Glutamatergic neuron (in vitro differentiated cells): ENCODE measurements around the gene CBX6. TPM values are rescaled to one million over a fixed set of nuclear protein-coding genes. Genes with fewer than 3 reads are reported as not detected.

Experiments used
- DNase-seq: peaks from one replicate; pipeline ENCODE4 v3.0.0; 2022
- H3K27ac Mint-ChIP-seq: one replicate; pipeline ENCODE4 v1.8.0; 2020; ENCODE audit warnings: mild to moderate bottlenecking, mixed read lengths, inconsistent platforms; ENCODE audit not compliant: unreplicated experiment
- H3K27me3 Mint-ChIP-seq: one replicate; pipeline ENCODE4 v1.8.0; 2020; ENCODE audit warnings: mild to moderate bottlenecking, moderate library complexity, mixed read lengths, inconsistent platforms; ENCODE audit not compliant: unreplicated experiment
- H3K36me3 Mint-ChIP-seq: one replicate; pipeline ENCODE4 v1.8.0; 2020; ENCODE audit warnings: mild to moderate bottlenecking, mixed read lengths, inconsistent platforms; ENCODE audit not compliant: unreplicated experiment
- H3K4me1 Mint-ChIP-seq: one replicate; pipeline ENCODE4 v1.8.0; 2020; ENCODE audit warnings: mild to moderate bottlenecking, low read depth, mixed read lengths, inconsistent platforms; ENCODE audit not compliant: unreplicated experiment
- H3K4me3 Mint-ChIP-seq: one replicate; pipeline ENCODE4 v1.8.0; 2020; ENCODE audit warnings: mild to moderate bottlenecking, mixed read lengths, inconsistent platforms; ENCODE audit not compliant: unreplicated experiment
- H3K9me3 Mint-ChIP-seq: one replicate; pipeline ENCODE4 v1.8.0; 2020; ENCODE audit warnings: mild to moderate bottlenecking, moderate library complexity, mixed read lengths, inconsistent platforms; ENCODE audit not compliant: unreplicated experiment
- total RNA-seq: library from RNA; stranded (reverse); fragmentation: NEBNext Ultra II Directional; extraction: Animal tissue kit (Norgen Biotek cat#: 25700); gene quantifications from one replicate; pipeline ENCODE4 v1.2.1, GENCODE V29; 2021; ENCODE audit not compliant: unreplicated experiment
- TF ChIP-seq, protein P1 (sequence below): fragments of 200-600 bp; sonication (generic); IDR thresholded peaks from one replicate; pipeline ENCODE4 v1.5.0; 2021; ENCODE audit not compliant: partially characterized antibody, unreplicated experiment

CBX6 gene
- total RNA-seq, 1 donor from 2014 or later = 27.6 TPM

DNA sequence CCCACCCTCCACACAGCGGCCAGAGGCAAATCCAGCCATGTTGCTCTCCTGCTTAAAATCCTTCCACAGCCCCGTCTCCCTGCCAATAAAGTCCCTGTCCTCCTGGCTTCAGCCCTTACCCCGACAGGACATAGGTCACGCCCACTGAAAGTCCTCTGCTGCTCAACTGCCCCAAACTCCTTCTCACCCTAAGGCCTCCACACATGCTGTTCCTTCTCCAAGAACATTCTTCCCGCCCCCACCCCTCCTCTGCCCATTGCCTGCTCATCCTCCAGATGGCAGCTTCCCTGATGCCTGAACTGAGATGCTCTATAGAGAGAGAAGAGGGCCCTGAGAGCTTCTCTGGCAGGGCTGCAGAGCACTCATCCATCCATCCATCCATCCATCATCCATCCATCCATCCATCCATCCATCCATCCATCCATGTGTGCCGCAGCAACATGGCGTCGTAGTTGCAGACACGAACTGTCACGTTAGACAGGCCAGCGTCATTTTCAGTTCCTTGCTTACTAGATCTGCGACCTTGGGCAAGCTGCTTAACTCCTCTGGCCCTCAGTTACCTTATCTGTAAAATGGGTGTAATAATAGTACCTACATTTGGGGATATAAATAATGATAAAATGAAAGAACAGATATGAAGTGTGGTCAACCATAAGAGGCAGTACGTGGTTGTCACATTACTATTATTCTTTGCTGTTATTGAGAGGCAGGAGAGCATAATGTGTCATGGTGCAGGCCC, 37.6 kb downstream of the CBX6 start:
- Mint-ChIP-seq H3K4me1 (peaks cover 5% of the 10 kb centered on the region), H3K9me3 (peaks cover 2% of the 10 kb centered on the region), H3K27ac (no peak overlapping the region), H3K36me3 (no peaks in the 10 kb centered on the region), H3K4me3 (no peak overlapping the region), H3K27me3 (peaks cover 3% of the 10 kb centered on the region)
- TF ChIP-seq, protein P1, sequence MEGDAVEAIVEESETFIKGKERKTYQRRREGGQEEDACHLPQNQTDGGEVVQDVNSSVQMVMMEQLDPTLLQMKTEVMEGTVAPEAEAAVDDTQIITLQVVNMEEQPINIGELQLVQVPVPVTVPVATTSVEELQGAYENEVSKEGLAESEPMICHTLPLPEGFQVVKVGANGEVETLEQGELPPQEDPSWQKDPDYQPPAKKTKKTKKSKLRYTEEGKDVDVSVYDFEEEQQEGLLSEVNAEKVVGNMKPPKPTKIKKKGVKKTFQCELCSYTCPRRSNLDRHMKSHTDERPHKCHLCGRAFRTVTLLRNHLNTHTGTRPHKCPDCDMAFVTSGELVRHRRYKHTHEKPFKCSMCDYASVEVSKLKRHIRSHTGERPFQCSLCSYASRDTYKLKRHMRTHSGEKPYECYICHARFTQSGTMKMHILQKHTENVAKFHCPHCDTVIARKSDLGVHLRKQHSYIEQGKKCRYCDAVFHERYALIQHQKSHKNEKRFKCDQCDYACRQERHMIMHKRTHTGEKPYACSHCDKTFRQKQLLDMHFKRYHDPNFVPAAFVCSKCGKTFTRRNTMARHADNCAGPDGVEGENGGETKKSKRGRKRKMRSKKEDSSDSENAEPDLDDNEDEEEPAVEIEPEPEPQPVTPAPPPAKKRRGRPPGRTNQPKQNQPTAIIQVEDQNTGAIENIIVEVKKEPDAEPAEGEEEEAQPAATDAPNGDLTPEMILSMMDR = no peak
- DNase-seq = peak; percentile 7

DNA sequence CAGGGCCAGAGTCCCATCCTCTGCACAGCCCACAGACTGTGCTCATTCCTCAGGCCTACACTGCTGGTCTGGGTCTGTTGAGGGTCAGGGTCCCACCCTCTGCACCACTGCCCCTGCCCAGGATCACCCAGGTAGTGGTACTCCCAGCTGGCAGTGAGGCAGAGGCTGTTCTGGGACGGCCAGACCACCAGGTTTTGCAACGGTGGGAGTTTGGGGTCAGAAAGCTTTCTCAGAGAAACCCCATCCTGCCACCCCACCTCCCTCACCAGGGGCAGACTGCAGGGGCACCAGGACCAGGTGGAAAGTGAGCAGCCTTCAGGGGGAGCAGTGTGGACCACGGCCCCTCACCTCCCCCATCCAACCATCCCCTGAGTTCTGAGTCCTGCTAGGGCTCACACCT, 39.0 kb downstream of the CBX6 start:
- H3K4me3 Mint-ChIP-seq = no peak overlapping the region
- H3K27ac Mint-ChIP-seq = no peak overlapping the region
- peaks cover 5% of the 10 kb centered on the region for H3K4me1 Mint-ChIP-seq
- peak; percentile 3 for DNase-seq
- TF ChIP-seq, protein P1 = no peak
- peaks cover 2% of the 10 kb centered on the region for H3K9me3 Mint-ChIP-seq
- H3K36me3 Mint-ChIP-seq = no peaks in the 10 kb centered on the region
- H3K27me3 Mint-ChIP-seq = peaks cover 3% of the 10 kb centered on the region

DNA sequence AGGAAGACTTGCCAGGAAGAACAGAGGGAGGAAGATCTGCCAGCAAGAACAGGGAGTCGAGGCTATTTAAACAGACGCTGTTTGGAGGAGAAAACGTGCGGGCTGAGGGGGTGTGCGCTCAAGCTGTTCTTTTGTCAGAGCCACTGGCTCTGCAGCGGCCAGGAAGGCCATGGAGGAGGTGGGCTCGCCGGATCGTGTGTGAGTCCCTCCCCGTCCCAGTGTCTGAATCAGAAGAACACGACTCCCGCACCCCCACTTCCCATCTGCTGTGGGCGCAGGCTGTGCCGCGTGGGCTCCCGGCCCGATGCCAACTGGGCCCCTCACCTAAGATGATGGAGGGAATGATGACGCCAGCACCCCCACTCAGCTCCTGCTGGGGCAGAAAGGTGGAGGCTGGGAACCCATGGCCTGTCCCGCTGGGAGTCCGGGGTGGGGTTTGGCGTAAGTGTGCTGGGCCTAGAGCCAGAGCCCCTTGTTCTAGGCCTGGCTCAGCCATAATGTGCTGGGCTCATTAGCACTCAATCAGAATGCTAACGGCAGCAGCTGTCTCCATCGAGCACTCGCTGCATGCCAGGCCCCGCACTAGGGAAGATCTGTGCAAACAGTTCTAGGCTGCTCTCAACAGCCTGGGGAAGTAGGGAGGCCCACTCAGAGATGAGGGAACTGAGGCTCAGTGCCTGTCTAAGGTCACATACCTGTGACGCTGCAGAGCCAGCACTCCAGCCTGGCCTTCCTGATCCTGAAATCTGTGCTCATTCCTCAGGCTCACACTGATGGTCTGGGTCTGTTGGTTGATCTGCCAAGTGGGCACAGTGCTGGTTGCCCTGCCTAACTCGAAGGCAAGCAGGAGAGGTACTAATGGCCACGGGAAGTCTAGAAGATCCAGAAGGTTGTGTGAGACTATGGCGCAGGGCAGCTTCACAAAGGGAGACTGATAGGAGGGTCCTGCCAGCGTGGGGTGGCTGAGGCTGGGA, 39.7 kb downstream of the CBX6 start:
- TF ChIP-seq, protein P1 = no peak
- Mint-ChIP-seq H3K4me1 (peaks cover 5% of the 10 kb centered on the region), H3K27ac (no peak overlapping the region), H3K4me3 (no peak overlapping the region), H3K36me3 (no peaks in the 10 kb centered on the region), H3K9me3 (peaks cover 3% of the 10 kb centered on the region), H3K27me3 (peaks cover 3% of the 10 kb centered on the region)
- peak; percentile 27 for DNase-seq

DNA sequence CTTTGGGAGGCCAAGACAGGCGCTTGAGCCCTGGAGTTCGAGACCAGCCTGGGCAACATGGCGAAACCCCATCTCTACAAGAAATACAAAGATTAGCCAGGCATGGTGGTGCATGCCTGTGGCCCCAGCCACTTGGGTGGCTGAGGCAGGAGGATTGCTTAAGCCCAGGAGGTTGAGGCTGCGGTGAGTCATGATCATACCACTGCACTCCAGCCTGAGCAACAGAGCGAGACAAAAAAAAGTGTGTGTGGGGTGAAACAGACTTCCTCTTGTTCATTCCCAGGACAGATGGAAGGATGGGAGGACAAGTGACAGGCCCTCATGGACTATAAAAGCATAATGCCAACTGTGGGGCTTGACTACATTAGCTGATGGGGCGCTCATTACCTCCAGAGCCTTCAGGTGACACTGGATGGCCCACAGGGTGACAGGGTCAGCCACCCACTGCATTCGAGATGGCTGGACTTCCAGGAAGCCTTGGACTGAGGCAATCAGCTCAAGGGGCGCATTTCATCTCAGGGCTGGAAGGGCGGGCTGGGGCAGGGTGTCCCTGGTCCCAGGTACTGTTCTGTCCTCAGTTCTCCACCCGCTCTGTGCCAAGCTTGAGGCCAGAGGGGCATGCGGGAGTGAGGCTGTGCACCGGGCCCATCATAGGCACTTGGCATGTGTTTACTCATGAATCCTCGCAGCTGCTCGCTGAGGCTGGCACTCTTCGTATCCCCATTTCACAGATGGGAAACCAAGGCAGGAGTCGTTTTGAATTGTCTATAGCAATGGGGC, 40.7 kb downstream of the CBX6 start:
- Mint-ChIP-seq H3K9me3 (peaks cover 3% of the 10 kb centered on the region), H3K4me3 (no peak overlapping the region)

More for the DNA sequence above, 40.7 kb downstream of the CBX6 start:
- DNase-seq = peak; percentile 9
- no peaks in the 10 kb centered on the region for H3K36me3 Mint-ChIP-seq
- H3K27me3 Mint-ChIP-seq = peaks cover 3% of the 10 kb centered on the region
- no peak overlapping the region for H3K27ac Mint-ChIP-seq
- TF ChIP-seq, protein P1 = no peak
- peaks cover 5% of the 10 kb centered on the region for H3K4me1 Mint-ChIP-seq
